WERI-Rb-1 (cell line): Measurements from ENCODE around the gene EPHX1.
"Not testable (repeated sequence)": the region's sequence is repeated elsewhere in the genome, so short reads cannot be mapped to it uniquely, and the experiment has no call there.

ENCODE experiments used
- DNase-seq: peaks from one replicate; pipeline ENCODE4 v3.0.0-alpha.2; 2020
- H3K27ac ChIP-seq: fragments of 250-450 bp; sonication (Bioruptor Pico); 2 replicates; pipeline ENCODE4 v1.5.1; 2020; ENCODE audit warnings: mild to moderate bottlenecking, moderate library complexity
- H3K27me3 ChIP-seq: fragments of 250-450 bp; sonication (Bioruptor Pico); 2 replicates; pipeline ENCODE4 v1.5.1; 2021; ENCODE audit warnings: mild to moderate bottlenecking, low read depth, moderate library complexity; ENCODE audit not compliant: insufficient read depth, severe bottlenecking
- H3K36me3 ChIP-seq: fragments of 250-450 bp; sonication (Bioruptor Pico); 2 replicates; pipeline ENCODE4 v1.5.1; 2020; ENCODE audit warnings: mild to moderate bottlenecking, moderate library complexity
- H3K4me3 ChIP-seq: 2 replicates; pipeline ENCODE4 v1.5.1; 2011; ENCODE audit warnings: low read depth, mild to moderate bottlenecking, control low read depth, low read length
- H3K9me3 ChIP-seq: fragments of 250-450 bp; sonication (Bioruptor Pico); 2 replicates; pipeline ENCODE4 v1.5.1; 2021; ENCODE audit warnings: mild to moderate bottlenecking, moderate library complexity; ENCODE audit not compliant: severe bottlenecking
- CTCF ChIP-seq: IDR thresholded peaks from 2 replicates; pipeline ENCODE4 v1.5.1; 2011; ENCODE audit warnings: low read depth, mild to moderate bottlenecking, control low read depth, inconsistent platforms, low read length

The EPHX1 gene

DNA sequence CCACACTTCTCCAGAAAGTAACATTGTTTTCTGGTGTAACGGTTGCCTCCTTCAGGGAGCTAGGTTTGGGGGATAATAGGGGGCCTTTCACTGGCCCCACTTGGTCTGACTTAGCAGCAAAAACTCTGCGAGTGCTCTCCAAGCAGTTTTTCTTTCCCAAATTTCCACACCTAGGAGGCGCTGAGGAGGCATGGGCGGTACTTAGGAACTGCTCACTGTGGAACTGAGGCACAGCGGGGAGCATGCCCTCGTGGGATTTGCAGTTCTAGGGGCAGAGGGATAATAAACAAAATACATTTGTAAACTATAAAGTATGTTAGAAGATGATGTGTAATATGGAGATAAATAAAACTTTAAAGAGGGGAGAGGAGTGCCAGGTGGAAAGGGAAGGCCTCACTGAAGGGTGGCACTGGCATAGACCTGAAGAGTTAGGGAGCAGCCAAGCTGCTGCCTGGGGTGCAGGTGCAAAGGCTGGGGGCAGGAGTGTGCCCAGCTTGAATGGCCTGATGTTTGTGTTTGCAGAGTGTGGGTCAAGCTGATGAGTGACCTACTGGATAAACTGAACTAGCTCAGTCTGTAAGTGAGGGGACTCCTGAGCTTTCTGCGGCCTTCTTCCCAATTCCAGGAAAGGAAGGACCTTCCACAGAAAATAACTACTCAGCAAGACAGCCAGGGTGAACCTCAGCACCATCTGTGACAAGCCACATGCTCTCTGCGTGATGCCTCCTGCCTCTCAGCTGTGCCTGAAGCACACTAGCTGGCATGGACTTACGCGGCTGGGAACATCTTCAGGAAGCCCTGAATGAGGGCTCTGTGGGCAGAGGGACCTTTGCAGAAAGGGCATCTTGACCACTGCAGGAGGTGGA is 1.9 kb downstream of the EPHX1 start:
- no peaks in the 10 kb centered on the region for H3K9me3 ChIP-seq
- no peak overlapping the region for H3K4me3 ChIP-seq
- peak; percentile 34; the same call in 1 of the 2 replicates for TF ChIP-seq CTCF
- no peaks in the 10 kb centered on the region for H3K36me3 ChIP-seq
- DNase-seq: peak; percentile 26
- no peaks in the 10 kb centered on the region for H3K27me3 ChIP-seq
- H3K27ac ChIP-seq: no peak overlapping the region

DNA sequence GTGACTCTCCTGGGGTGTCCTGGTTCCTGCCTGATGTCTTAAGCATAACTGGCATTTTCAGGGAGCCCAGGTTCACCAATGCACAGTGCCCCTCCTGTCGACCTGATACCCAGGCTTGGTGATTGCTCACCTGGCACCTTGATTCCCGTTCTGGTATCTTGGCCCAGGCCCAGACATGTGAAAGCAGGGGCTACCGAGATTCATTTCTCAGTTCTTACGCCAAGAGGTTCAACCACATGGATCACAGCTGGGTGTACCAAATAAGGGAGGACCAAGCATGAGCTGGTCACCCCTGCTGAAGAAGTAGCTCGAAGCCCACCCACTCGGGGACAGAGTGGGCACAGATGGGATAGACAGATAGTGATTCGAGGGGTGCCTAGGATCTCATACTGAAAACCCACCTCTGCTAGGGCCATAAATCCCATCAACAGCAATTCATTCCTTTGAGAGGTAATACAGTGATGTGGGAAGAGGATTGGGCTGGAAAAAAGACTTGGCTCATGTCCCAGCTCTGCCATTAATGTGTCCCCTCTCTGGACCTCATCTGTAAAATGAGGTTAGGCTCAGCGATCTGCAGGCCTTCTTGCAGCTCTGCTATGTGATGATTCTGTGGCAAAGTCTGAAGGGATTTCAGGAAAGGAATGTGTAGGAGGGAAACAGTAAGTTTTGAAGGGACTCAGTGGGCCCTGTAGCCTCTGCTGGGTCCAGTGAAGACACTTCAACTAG is 2.7 kb downstream of the EPHX1 start:
- H3K27me3 ChIP-seq: no peaks in the 10 kb centered on the region
- no peak overlapping the region for H3K4me3 ChIP-seq
- H3K27ac ChIP-seq: no peak overlapping the region

DNA sequence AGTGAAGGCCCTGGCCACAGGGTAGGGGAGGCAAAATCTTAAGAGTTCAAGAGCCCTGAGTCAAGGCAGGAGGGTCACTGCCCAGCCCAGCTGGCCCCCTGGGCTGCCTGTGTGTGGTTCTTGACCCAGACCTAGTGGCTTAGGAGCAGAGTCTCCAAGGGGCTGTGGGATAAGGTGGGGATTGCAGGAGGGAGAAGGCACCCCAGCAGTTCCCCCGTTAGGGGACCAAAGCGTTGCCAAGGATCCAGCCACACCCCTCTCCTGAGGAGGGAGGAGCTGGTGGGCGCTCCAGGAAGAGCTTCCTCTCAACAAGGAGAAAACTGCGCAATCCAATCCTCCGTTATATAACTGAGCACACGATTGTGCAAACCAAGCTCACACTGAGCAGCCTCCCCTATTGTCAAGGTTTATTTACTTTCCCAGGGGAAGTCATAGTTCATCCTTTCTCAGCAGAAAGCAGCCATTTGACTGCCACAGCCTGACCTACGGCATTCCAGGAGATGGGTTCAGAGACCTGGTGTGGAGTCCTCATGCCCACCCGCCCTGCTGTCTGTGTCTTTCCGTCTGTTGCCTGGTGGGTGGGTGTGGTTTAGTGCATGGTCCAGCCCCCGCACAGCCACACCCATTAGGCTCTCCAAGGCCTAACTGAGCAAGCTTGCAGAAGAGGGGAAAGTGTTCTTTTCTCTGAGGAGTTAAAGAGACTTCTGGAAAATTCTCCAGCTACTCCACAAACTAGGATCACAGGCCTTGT is 3.5 kb downstream of the EPHX1 start:
- Histone ChIP-seq H3K4me3 (no peak overlapping the region), H3K27me3 (no peaks in the 10 kb centered on the region), H3K36me3 (no peaks in the 10 kb centered on the region), H3K9me3 (no peaks in the 10 kb centered on the region), H3K27ac (no peak overlapping the region)
- no peak for TF ChIP-seq CTCF
- DNase-seq: no peak

More for the DNA sequence above, 2.7 kb downstream of the EPHX1 start:
- H3K9me3 ChIP-seq: no peaks in the 10 kb centered on the region
- TF ChIP-seq CTCF: no peak
- DNase-seq: no peak
- no peaks in the 10 kb centered on the region for H3K36me3 ChIP-seq

DNA sequence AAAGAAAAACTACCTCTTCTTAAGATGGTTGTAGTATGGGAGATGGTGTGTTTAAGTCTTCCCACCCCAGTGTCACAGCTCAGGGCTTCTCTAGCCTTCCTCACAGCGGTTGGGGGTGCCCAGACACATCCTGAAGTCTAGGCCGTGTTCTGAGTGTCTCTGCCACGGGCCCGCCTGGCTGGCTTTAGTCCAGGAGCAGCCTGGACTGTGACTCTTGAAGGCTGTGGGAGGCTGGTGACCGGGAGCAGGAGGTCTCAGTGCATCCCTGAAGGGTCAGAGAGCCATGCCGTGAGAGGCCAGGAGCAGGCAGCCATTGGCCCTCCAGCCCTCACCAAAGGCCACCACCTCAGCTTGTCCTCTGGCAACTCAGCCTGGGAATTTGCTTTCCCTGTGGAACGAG is 4.5 kb downstream of the EPHX1 start:
- Histone ChIP-seq H3K27ac (no peak overlapping the region), H3K4me3 (no peak overlapping the region), H3K27me3 (no peaks in the 10 kb centered on the region), H3K36me3 (no peaks in the 10 kb centered on the region), H3K9me3 (no peaks in the 10 kb centered on the region)
- TF ChIP-seq CTCF: no peak
- no peak for DNase-seq

- not testable (repeated sequence) for H3K27ac ChIP-seq, H3K9me3 ChIP-seq, H3K36me3 ChIP-seq, DNase-seq, H3K27me3 ChIP-seq, H3K4me3 ChIP-seq
Measured at GRCh38 chr1:225815090-225815489, 5.2 kb downstream of the EPHX1 start.
